Measurements from ENCODE around the gene TPPP3.

Gene TPPP3

DNA sequence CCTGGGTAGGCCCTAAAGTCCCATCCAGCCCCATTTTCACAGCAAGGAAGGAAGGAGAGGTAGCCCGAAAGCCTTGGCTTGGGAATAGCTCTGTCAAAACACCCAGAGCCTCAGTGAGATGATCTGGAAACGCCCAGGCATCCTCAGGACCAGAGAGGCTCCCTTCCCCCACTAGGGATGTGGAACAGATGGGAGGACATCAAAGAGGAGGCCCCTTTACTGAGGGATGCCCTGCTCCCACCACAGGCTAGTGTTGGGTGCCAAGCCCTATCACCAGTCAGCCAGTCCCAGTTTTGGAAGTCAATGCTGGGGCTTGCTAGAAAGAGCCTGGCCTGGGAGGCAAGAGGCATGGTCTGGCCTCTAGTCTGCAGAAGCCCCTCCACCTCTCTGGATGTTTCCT is 4.7 kb downstream of the TPPP3 start:
- Histone ChIP-seq H3K79me2 (ENCODE audit: low read length) (no peaks in the 10 kb centered on the region), H3K9ac (ENCODE audit: low read length) (no peak overlapping the region), H2AFZ (ENCODE audit: low read depth, low read length) (no peak overlapping the region), H4K20me1 (ENCODE audit: insufficient read depth, low read length) (no peaks in the 10 kb centered on the region), H3K4me1 (ENCODE audit: low read length) (no peaks in the 10 kb centered on the region), H3K27ac (ENCODE audit: low read length) (no peak overlapping the region), H3K9me3 (ENCODE audit: insufficient read depth, low read length) (no peaks in the 10 kb centered on the region), H3K4me3 (ENCODE audit: low read length) (no peak overlapping the region), H3K36me3 (replicated peaks; ENCODE audit: low read depth, low read length) (no peaks in the 10 kb centered on the region), H3K4me2 (ENCODE audit: low read length) (no peak overlapping the region), H3K27me3 (ENCODE audit: low read depth, low read length) (no peaks in the 10 kb centered on the region)
- TF ChIP-seq CTCF (IDR thresholded peaks at IDR 0.05; ENCODE audit: low read depth, low read length) (no peak), EZH2phosphoT487 (IDR thresholded peaks at IDR 0.05; ENCODE audit: low read depth) (no peak)

DNA sequence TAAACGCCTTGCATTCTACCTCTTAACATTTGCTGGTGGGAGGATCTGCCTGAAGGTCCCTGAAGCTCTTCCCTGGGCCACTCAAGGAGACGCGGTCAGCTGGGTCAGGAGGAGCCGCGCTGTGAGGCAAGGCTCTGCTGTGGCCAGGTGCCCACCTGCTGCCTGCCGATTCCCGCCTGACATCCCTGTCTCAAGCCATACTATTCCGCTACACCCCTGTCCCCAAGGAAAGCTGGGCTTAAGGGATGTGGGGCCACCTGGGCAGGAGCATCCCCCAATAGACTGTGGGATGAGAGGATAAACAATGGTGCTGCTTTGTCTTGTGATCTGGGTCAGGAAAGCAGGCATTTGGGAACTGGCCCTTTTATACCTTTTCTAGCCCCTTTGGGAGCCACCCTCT is 5.1 kb downstream of the TPPP3 start:
- H3K36me3 ChIP-seq (replicated peaks; ENCODE audit: low read depth, low read length), result no peaks in the 10 kb centered on the region
- no peak overlapping the region for H3K4me2 ChIP-seq (ENCODE audit: low read length)
- no peak overlapping the region for H3K9ac ChIP-seq (ENCODE audit: low read length)
- no peaks in the 10 kb centered on the region for H3K9me3 ChIP-seq (ENCODE audit: insufficient read depth, low read length)
- H3K4me3 ChIP-seq (ENCODE audit: low read length), result no peak overlapping the region
- H4K20me1 ChIP-seq (ENCODE audit: insufficient read depth, low read length), result no peaks in the 10 kb centered on the region
- no peak overlapping the region for H3K27ac ChIP-seq (ENCODE audit: low read length)
- H3K4me1 ChIP-seq (ENCODE audit: low read length), result no peaks in the 10 kb centered on the region
- H3K27me3 ChIP-seq (ENCODE audit: low read depth, low read length), result no peaks in the 10 kb centered on the region
- H3K79me2 ChIP-seq (ENCODE audit: low read length), result no peaks in the 10 kb centered on the region
- H2AFZ ChIP-seq (ENCODE audit: low read depth, low read length), result no peak overlapping the region
- TF ChIP-seq CTCF (IDR thresholded peaks at IDR 0.05; ENCODE audit: low read depth, low read length), result no peak
- TF ChIP-seq EZH2phosphoT487 (IDR thresholded peaks at IDR 0.05; ENCODE audit: low read depth), result no peak

DNA sequence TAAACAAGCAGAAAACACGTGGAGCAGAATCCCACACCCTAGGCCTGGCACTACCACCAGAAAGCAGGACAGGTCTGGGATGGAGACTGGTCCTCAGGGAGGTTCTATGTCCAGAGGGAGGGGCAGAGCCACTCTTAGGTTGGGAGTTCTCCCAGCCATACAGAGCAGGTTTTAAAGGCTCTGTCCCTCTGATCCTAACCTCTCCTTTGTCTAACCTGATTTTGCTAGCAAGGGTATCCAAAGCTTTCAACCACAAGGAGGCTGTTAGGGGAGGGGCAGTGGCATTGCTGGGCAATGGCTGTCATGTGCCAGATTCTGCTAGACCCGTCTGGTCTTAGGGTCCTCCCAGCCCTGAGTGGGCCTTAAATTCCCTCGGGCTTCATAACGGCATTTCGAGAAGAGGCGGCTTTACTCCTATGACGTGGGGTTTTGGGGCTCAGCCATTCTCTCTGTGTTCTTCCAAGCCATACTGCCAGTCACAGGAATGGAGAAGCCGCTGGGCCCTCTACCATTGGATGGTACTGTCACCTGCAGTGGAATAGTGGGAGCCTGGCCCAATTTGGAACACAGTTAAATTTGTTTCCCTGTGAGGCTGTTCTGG is 5.7 kb downstream of the TPPP3 start:
- Histone ChIP-seq H2AFZ (ENCODE audit: low read depth, low read length) (no peak overlapping the region), H3K4me3 (ENCODE audit: low read length) (no peak overlapping the region), H3K4me1 (ENCODE audit: low read length) (no peaks in the 10 kb centered on the region), H3K4me2 (ENCODE audit: low read length) (no peak overlapping the region), H4K20me1 (ENCODE audit: insufficient read depth, low read length) (no peaks in the 10 kb centered on the region), H3K79me2 (ENCODE audit: low read length) (no peaks in the 10 kb centered on the region), H3K9ac (ENCODE audit: low read length) (no peak overlapping the region), H3K36me3 (replicated peaks; ENCODE audit: low read depth, low read length) (no peaks in the 10 kb centered on the region), H3K9me3 (ENCODE audit: insufficient read depth, low read length) (no peaks in the 10 kb centered on the region), H3K27me3 (ENCODE audit: low read depth, low read length) (no peaks in the 10 kb centered on the region), H3K27ac (ENCODE audit: low read length) (no peak overlapping the region)
- TF ChIP-seq EZH2phosphoT487 (IDR thresholded peaks at IDR 0.05; ENCODE audit: low read depth), result no peak
- TF ChIP-seq CTCF (IDR thresholded peaks at IDR 0.05; ENCODE audit: low read depth, low read length), result no peak

DNA sequence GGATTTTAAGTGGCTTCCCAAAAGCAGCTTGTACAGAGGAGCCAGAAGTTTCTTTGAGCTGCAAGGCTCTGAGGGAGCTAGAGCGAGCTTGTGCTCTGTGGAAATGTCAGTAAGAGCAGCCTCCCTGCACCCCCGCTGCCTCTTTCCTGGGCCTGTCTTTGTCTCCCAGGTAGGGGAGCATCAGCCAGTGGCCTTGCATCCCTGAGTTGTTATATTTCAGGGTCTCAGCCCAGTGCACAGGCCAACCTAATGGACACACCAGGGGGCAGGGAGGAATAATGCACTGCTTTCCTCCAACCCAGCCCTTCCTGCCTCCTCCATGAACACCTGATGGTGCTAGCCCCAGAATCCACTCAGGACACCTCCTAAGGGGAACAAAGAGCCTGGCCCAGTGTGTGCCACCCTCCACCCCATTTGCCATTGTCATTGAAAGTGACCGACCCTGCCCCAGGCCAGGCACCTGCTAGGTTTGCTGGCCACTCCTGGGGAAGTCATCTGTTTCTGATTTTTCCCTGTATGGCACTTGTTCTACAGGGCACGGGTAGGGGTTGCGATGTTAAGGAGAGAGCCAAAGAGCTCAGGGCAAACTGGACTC is 6.3 kb downstream of the TPPP3 start:
- no peaks in the 10 kb centered on the region for H3K36me3 ChIP-seq (replicated peaks; ENCODE audit: low read depth, low read length)
- H4K20me1 ChIP-seq (ENCODE audit: insufficient read depth, low read length), result no peaks in the 10 kb centered on the region
- no peak overlapping the region for H2AFZ ChIP-seq (ENCODE audit: low read depth, low read length)
- H3K79me2 ChIP-seq (ENCODE audit: low read length), result no peaks in the 10 kb centered on the region
- no peak overlapping the region for H3K4me2 ChIP-seq (ENCODE audit: low read length)
- no peaks in the 10 kb centered on the region for H3K27me3 ChIP-seq (ENCODE audit: low read depth, low read length)
- H3K4me1 ChIP-seq (ENCODE audit: low read length), result no peaks in the 10 kb centered on the region
- H3K9me3 ChIP-seq (ENCODE audit: insufficient read depth, low read length), result no peaks in the 10 kb centered on the region
- no peak for TF ChIP-seq EZH2phosphoT487 (IDR thresholded peaks at IDR 0.05; ENCODE audit: low read depth)
- no peak for TF ChIP-seq CTCF (IDR thresholded peaks at IDR 0.05; ENCODE audit: low read depth, low read length)
- no peak overlapping the region for H3K9ac ChIP-seq (ENCODE audit: low read length)
- no peak overlapping the region for H3K27ac ChIP-seq (ENCODE audit: low read length)
- H3K4me3 ChIP-seq (ENCODE audit: low read length), result no peak overlapping the region
